ENCODE results near the gene SPATA32. TPM values are rescaled to one million over a fixed set of nuclear protein-coding genes. Genes with fewer than 3 reads are reported as not detected.

Gene SPATA32
- total RNA-seq, 1 experiment from 2014 or later, result 0.81 TPM

DNA sequence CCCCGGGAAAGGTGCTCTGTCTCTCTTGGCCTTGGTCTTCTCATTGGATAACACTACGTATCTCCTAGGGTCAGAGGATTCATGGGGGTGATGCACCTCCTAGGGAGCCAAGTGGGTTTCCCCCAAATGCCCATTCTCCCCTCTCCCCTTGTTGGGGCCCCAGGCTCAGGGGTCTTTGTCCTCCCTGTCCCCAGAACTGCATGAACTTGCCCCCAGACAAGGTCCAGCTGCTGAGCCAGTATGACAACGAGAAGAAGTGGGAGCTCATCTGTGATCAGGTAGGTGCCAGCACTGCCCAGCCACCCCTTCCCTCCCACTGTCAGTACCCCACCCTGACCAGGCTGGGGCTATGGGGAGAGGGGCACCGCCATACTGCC lies 31.5 kb downstream of the SPATA32 start:
- no peaks in the 10 kb centered on the region for H3K23me2 ChIP-seq (ENCODE audit: insufficient read length, low read depth, low read length, poor library complexity, severe bottlenecking)
- no peak overlapping the region for H2BK12ac ChIP-seq (ENCODE audit: insufficient read length, low read depth, low read length)
- H3K23ac ChIP-seq (ENCODE audit: insufficient read length, low read depth, low read length), result no peak overlapping the region
- no peak overlapping the region for H3K18ac ChIP-seq (ENCODE audit: insufficient read length, low read depth, low read length)
- H3K4me2 ChIP-seq (ENCODE audit: insufficient read depth, insufficient read length, low read length), result no peak overlapping the region
- no peak overlapping the region for H2AFZ ChIP-seq (ENCODE audit: low read length)
- no peaks in the 10 kb centered on the region for H3K9me3 ChIP-seq (ENCODE audit: control insufficient read depth, low read depth, low read length)
- H2BK5ac ChIP-seq (ENCODE audit: insufficient read length, low read length), result no peak overlapping the region
- no peaks in the 10 kb centered on the region for H3K79me1 ChIP-seq (ENCODE audit: insufficient read depth, low read depth, low read length, poor library complexity, severe bottlenecking)
- H2BK20ac ChIP-seq (ENCODE audit: low read depth, low read length, poor library complexity, severe bottlenecking), result no peak overlapping the region
- no peak for DNase-seq
- no peak overlapping the region for H3K27ac ChIP-seq (ENCODE audit: insufficient read length, low read depth, low read length)
- TF ChIP-seq, protein P1, sequence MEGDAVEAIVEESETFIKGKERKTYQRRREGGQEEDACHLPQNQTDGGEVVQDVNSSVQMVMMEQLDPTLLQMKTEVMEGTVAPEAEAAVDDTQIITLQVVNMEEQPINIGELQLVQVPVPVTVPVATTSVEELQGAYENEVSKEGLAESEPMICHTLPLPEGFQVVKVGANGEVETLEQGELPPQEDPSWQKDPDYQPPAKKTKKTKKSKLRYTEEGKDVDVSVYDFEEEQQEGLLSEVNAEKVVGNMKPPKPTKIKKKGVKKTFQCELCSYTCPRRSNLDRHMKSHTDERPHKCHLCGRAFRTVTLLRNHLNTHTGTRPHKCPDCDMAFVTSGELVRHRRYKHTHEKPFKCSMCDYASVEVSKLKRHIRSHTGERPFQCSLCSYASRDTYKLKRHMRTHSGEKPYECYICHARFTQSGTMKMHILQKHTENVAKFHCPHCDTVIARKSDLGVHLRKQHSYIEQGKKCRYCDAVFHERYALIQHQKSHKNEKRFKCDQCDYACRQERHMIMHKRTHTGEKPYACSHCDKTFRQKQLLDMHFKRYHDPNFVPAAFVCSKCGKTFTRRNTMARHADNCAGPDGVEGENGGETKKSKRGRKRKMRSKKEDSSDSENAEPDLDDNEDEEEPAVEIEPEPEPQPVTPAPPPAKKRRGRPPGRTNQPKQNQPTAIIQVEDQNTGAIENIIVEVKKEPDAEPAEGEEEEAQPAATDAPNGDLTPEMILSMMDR (conservative IDR thresholded peaks at IDR 0.05), result no peak
- no CpG with 5 or more reads among the region's 4 CpGs for WGBS (ENCODE audit: extremely low coverage, insufficient read length, low lambda C conversion rate)
- H3T11ph ChIP-seq (ENCODE audit: low read length), result no peak overlapping the region
- no peaks in the 10 kb centered on the region; the same call in 1 of the 2 replicates for H3K4me1 ChIP-seq (ENCODE audit: insufficient read depth, low read length)
- H3K36me3 Mint-ChIP-seq (ENCODE audit: insufficient read depth in 1 of 3, low read depth in 3 of 3), result no peaks in the 10 kb centered on the region
- H3K56ac ChIP-seq (ENCODE audit: insufficient read length, low read depth, low read length), result no peak overlapping the region
- no peaks in the 10 kb centered on the region for H3K79me2 ChIP-seq (ENCODE audit: insufficient read depth, low read length)
- no peak overlapping the region for H2AK5ac ChIP-seq (ENCODE audit: insufficient read length, low read length)
- H2BK120ac ChIP-seq (ENCODE audit: low read depth, low read length, poor library complexity, severe bottlenecking), result no peak overlapping the region
- no peak overlapping the region for H2BK15ac ChIP-seq (ENCODE audit: low read depth, low read length)
- H4K8ac ChIP-seq (replicated peaks; ENCODE audit: insufficient read length, low read depth, low read length), result no peak overlapping the region
- no peak overlapping the region for H3K9ac ChIP-seq (ENCODE audit: extremely low read depth, insufficient read length, low read length)
- H4K91ac ChIP-seq (ENCODE audit: insufficient read length, low read depth, low read length), result no peak overlapping the region
- peaks cover 23 to 58% of the 10 kb centered on the region in 2 experiments for H3K4me1 Mint-ChIP-seq
- H4K5ac ChIP-seq (ENCODE audit: insufficient read length, low read depth, low read length), result no peak overlapping the region
- no peak overlapping the region for H3K4ac ChIP-seq (ENCODE audit: low read depth, low read length)
- H3K27me3 Mint-ChIP-seq (ENCODE audit: low read depth), result peaks cover 21% of the 10 kb centered on the region
- no peak overlapping the region; a peak in 1 of 7 replicates for H3K27ac Mint-ChIP-seq
- no peak overlapping the region for H3K4me3 Mint-ChIP-seq
- H3K9me3 Mint-ChIP-seq, result no peaks in the 10 kb centered on the region; a peak in 2 of 5 replicates
- no peak overlapping the region for H3K14ac ChIP-seq (ENCODE audit: insufficient read depth, low read length)
- no peaks in the 10 kb centered on the region for H3K27me3 ChIP-seq (ENCODE audit: insufficient read depth, low read length)
- H4K20me1 ChIP-seq (ENCODE audit: control insufficient read depth, insufficient read depth, insufficient read length), result no peaks in the 10 kb centered on the region
